NB4 (cell line): ENCODE measurements around the gene SCD5.

ENCODE experiments used
- DNase-seq: peaks from one replicate; pipeline ENCODE4 v3.0.0; 2010; ENCODE audit warnings: low read depth
- H3K4me3 ChIP-seq: one replicate; pipeline ENCODE4 v1.5.1; 2011; ENCODE audit warnings: mild to moderate bottlenecking, low read depth, low read length, moderate library complexity
- CTCF ChIP-seq: IDR thresholded peaks from one replicate; pipeline ENCODE4 v1.5.1; 2012; ENCODE audit warnings: low read depth, low read length
- MAX ChIP-seq: IDR thresholded peaks from 2 replicates; pipeline ENCODE4 v1.6.1; 2011; ENCODE audit warnings: low read depth, low read length
- MYC ChIP-seq: IDR thresholded peaks from 2 replicates; pipeline ENCODE4 v1.6.1; 2011; ENCODE audit warnings: low read depth, low read length
- POLR2A ChIP-seq: IDR thresholded peaks from 2 replicates; pipeline ENCODE4 v1.6.1; 2011; ENCODE audit warnings: mild to moderate bottlenecking; ENCODE audit not compliant: insufficient read length; ENCODE audit errors: extremely low read depth

Gene SCD5

GRCh38 chr4:82754513-82755165, 44.0 kb downstream of the SCD5 start:
- no peak overlapping the region for H3K4me3 ChIP-seq
- no peak for DNase-seq
- no peak for TF ChIP-seq MAX
- no peak for TF ChIP-seq CTCF
- no peak for TF ChIP-seq MYC
- TF ChIP-seq POLR2A, result no peak

- H3K4me3 ChIP-seq, result no peak overlapping the region
- DNase-seq, result no peak
- TF ChIP-seq POLR2A, result no peak
- TF ChIP-seq MYC, result no peak
- no peak for TF ChIP-seq CTCF
Observed at GRCh38 chr4:82753725-82754410, 44.7 kb downstream of the SCD5 start.

DNA sequence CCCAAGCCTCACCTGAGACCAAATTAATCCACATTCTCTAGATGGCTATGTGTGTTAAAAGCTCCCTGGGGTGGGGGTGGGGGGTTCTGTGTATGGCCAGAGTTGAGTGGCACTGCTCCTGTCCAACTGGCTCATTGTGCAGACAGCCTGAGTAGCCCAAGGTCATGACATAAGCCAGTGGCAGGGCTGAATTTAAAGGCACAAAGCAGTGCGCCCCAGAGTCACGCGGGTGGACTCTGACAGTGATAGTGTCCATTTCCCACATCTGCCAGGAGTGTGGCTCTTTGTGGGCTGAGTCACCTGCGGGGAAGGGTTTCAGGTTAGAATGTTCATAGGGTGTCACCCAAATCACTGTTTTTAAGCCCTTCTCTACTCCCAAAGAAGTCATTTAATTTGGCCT, 45.4 kb downstream of the SCD5 start:
- no peak for DNase-seq
- TF ChIP-seq CTCF (no peak), POLR2A (no peak), MYC (no peak), MAX (no peak)
- no peak overlapping the region for H3K4me3 ChIP-seq

DNA sequence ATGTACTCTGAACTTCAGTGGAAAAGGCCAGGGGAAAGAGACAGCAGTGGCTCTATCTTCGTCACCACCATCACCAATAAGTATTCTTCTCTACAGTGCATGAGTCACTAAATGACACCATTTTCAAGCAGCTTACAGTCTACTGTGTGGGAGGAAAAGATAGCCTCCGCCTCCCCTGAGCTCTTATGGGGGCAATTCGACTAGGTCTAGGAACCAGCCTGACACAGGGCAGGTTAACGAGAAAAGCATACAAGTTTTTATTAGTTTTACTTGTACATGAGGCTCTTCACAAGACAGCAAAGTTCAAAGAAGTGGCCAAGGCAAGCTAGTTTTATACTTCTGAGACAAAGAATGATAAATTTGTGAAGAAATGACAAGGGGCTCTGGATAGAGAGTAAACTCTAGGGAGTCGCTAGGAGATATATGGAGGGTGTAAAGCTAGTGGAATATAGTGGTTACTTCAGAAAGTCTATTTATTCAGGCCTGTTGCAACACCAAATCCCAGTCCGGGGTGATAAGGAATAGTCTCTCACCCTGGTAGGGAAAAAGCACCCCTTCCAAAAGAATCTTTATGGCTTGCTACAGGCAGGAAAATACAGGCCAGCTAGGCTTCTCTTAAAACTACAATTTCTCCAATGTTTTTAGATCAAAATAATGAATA, 49.7 kb downstream of the SCD5 start:
- no peak for TF ChIP-seq CTCF
- no peak for TF ChIP-seq MAX
- TF ChIP-seq MYC, result no peak
- no peak for TF ChIP-seq POLR2A
- DNase-seq, result no peak
- no peak overlapping the region for H3K4me3 ChIP-seq

DNA sequence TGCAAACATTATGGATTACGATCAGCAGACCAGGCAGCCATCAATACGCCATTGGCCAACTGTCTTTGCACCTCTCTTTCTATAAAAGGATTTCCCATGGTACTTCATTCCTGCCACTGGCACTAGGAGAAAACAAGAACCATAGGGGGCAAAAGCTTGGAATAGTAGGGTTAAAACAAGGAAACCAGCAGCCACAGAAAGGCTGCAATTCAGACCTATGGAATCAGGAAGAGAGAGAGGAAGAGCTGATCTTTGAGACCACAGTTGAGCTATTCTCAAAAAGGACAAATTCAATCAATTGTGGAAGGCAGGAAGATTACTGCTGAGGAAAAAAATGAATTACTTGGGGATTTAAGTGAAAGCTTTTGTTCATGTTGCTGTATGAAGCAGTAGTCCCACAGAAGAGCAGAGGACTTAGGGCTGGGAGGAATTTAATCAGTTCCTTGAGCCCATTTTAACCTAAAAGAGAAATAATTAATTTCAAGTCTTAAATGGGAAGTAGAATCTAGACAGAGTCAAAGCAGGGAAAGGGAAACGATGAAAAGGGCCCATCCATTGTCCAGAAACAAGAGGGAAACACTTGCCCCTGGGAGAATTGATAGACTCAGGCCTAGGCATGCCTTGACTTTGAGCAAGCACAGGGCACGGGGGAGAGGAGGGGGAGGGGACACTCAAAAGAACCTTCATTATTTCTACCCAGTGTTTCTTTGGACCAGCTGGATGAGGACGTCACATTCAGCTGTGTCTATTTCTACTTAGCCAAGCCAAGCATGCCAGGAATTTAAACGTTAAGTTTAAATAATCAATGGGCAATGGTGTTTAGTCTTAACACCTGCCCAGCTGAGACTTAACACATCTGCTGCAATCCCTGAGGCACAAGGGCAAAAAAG, 50.7 kb downstream of the SCD5 start:
- DNase-seq, result no peak
- H3K4me3 ChIP-seq, result no peak overlapping the region
- no peak for TF ChIP-seq MYC
- TF ChIP-seq POLR2A, result no peak
- TF ChIP-seq MAX, result no peak
- no peak for TF ChIP-seq CTCF
